Transverse colon (tissue), 4 donors: ENCODE measurements around the gene ST6GALNAC5. TPM values are rescaled to one million over a fixed set of nuclear protein-coding genes. Genes with fewer than 3 reads are reported as not detected.

Experiments
- DNase-seq: peaks from one replicate; pipeline ENCODE4 v3.0.0-alpha.2; 2019
- H3K27ac ChIP-seq, 4 donors: fragments of 200-600 bp; sonication (generic); 2 replicates each; pipeline ENCODE4 v1.5.1; 2016 to 2018; ENCODE audit warnings: inconsistent platforms in 4 of 4
- H3K27me3 ChIP-seq: fragments of 200-600 bp; sonication (generic); 2 replicates; pipeline ENCODE4 v1.5.1; 2017; ENCODE audit warnings: inconsistent platforms
- H3K36me3 ChIP-seq, 4 donors: fragments of 200-600 bp; sonication (generic); 2 replicates each; pipeline ENCODE4 v1.5.1; 2017 to 2019; ENCODE audit warnings: inconsistent platforms in 4 of 4
- H3K4me1 ChIP-seq, 4 donors: fragments of 200-600 bp; sonication (generic); 2 replicates each; pipeline ENCODE4 v1.5.1; 2017 to 2020; ENCODE audit warnings: inconsistent platforms in 4 of 4
- H3K4me3 ChIP-seq, 4 donors: fragments of 200-600 bp; sonication (generic); 1 replicate in 1 of 4; 2 replicates in 3 of 4; pipeline versions ENCODE4 v1.5.1 to v1.6.1; 2017 to 2019; ENCODE audit warnings: inconsistent platforms in 4 of 4
- H3K9me3 ChIP-seq, 2 donors: fragments of 200-600 bp; sonication (generic); 2 replicates each; pipeline ENCODE4 v1.5.1; 2017 to 2019; ENCODE audit warnings: inconsistent platforms in 2 of 2
- CTCF ChIP-seq, 5 experiments: fragments of 200-600 bp in 3 of 5; fragments of 450-650 bp in 2 of 5; sonication (generic) in 3 of 5; IDR thresholded peaks; 1 replicate in 2 of 5; 2 replicates in 3 of 5; pipeline ENCODE4 v1.5.1; 2016 to 2017; ENCODE audit warnings: antibody characterized with exemption in 5 of 5, inconsistent platforms in 3 of 5, mild to moderate bottlenecking in 2 of 5, moderate library complexity in 1 of 5
- EP300 ChIP-seq: sonication (generic); formaldehyde crosslinking; IDR thresholded peaks from one replicate; pipeline ENCODE4 v1.6.1; 2017; ENCODE audit warnings: antibody characterized with exemption, low read depth
- POLR2A ChIP-seq: fragments of 450-650 bp; IDR thresholded peaks from one replicate; pipeline ENCODE4 v1.6.1; 2016; ENCODE audit warnings: antibody characterized with exemption, mild to moderate bottlenecking, moderate library complexity
- POLR2AphosphoS5 ChIP-seq, 3 donors: sonication (generic); formaldehyde crosslinking; IDR thresholded peaks; one replicate each; pipeline ENCODE4 v1.6.1; 2016; ENCODE audit warnings: antibody characterized with exemption in 3 of 3
- WGBS, 2 donors: methylation state at CpG; one replicate each; pipeline ENCODE4 v1.1.5; 2018; ENCODE audit warnings: low coverage in 1 of 2; 5-methylcytosine and 5-hydroxymethylcytosine counted together
- in situ Hi-C, 4 donors: fragments of 200-750 bp; cut with MboI; loops; one replicate each; pipeline versions ENCODE4 v1.15.0 to v1.15.1; 2017; ENCODE audit warnings: low sequenced_read_pairs in 3 of 4, low pct_ligation_motif_present in 1 of 4, low pct_unique_long_range_greater_than_20kb in 1 of 4
- intact Hi-C: fragments of 100-400 bp; cut with DNase I; formaldehyde crosslinking; loops from one replicate; pipeline ENCODE4 v1.15.1; 2023; ENCODE audit warnings: low total_unique reads
- total RNA-seq, 4 donors: library from RNA; depleted of rRNA; stranded (reverse); fragments of >200 nt; gene quantifications; one replicate each; pipeline ENCODE4 v1.1.0, GENCODE V29; 2016

Gene ST6GALNAC5
- total RNA-seq, 4 donors from 2014 or later, result 0.80 to 12.3 (median 1.9) TPM

GRCh38 chr1:77057994-77058585 lies 190.8 kb downstream of the ST6GALNAC5 start:
- in situ Hi-C loops (no loop called here), intact Hi-C loops (no loop called here)
- no peak for TF ChIP-seq POLR2A
- Histone ChIP-seq H3K4me1 (no peaks in the 10 kb centered on the region), H3K36me3 (no peaks in the 10 kb centered on the region), H3K27ac (no peak overlapping the region), H3K27me3 (no peaks in the 10 kb centered on the region), H3K4me3 (no peak overlapping the region), H3K9me3 (no peaks in the 10 kb centered on the region)
- DNase-seq, result no peak
- WGBS, 2 donors, result 65 to 75% methylated on average over 4 to 7 of the region's 7 CpGs

GRCh38 chr1:77060000-77060399 lies 192.7 kb downstream of the ST6GALNAC5 start:
- H3K9me3 ChIP-seq, result no peaks in the 10 kb centered on the region
- WGBS, 2 donors, result 33 to 35% methylated on average over 4 to 5 of the region's 5 CpGs
- in situ Hi-C loops, result no loop called here

GRCh38 chr1:77061162-77061561 lies 193.9 kb downstream of the ST6GALNAC5 start:
- intact Hi-C loops (no loop called here), in situ Hi-C loops (no loop called here)
- WGBS, 2 donors, result 66 to 79% methylated on average over 3 of the region's 3 CpGs

More at GRCh38 chr1:77060000-77060399, 192.7 kb downstream of the ST6GALNAC5 start:
- H3K27ac ChIP-seq, result no peak overlapping the region
- no peaks in the 10 kb centered on the region for H3K27me3 ChIP-seq
- H3K4me1 ChIP-seq, result no peaks in the 10 kb centered on the region
- intact Hi-C loops, result no loop called here
- no peak overlapping the region for H3K4me3 ChIP-seq
- TF ChIP-seq EP300 (no peak), POLR2AphosphoS5 (IDR thresholded peaks at IDR 0.05) (no peak), CTCF (IDR thresholded peaks at IDR 0.05) (no peak), POLR2A (no peak)
- no peak for DNase-seq
- H3K36me3 ChIP-seq, result no peaks in the 10 kb centered on the region

GRCh38 chr1:77063118-77063517 lies 195.8 kb downstream of the ST6GALNAC5 start:
- Histone ChIP-seq H3K27me3 (no peaks in the 10 kb centered on the region), H3K36me3 (no peaks in the 10 kb centered on the region), H3K4me3 (no peak overlapping the region), H3K27ac (no peak overlapping the region), H3K9me3 (no peaks in the 10 kb centered on the region), H3K4me1 (no peaks in the 10 kb centered on the region)
- in situ Hi-C loops (no loop called here), intact Hi-C loops (no loop called here)
- TF ChIP-seq POLR2AphosphoS5 (IDR thresholded peaks at IDR 0.05), result no peak
- WGBS, 2 donors, result 57 to 58% methylated on average over 4 of the region's 4 CpGs
- no peak for DNase-seq

More at GRCh38 chr1:77061162-77061561, 193.9 kb downstream of the ST6GALNAC5 start:
- H3K4me3 ChIP-seq, result no peak overlapping the region
- no peaks in the 10 kb centered on the region for H3K9me3 ChIP-seq
- H3K27ac ChIP-seq, result no peak overlapping the region
- TF ChIP-seq EP300 (no peak), POLR2A (no peak), POLR2AphosphoS5 (IDR thresholded peaks at IDR 0.05) (no peak), CTCF (IDR thresholded peaks at IDR 0.05) (no peak)
- no peak for DNase-seq
- no peaks in the 10 kb centered on the region for H3K27me3 ChIP-seq
- no peaks in the 10 kb centered on the region for H3K36me3 ChIP-seq
- no peaks in the 10 kb centered on the region for H3K4me1 ChIP-seq

GRCh38 chr1:77064246-77064645 lies 197.0 kb downstream of the ST6GALNAC5 start:
- Histone ChIP-seq H3K27me3 (no peaks in the 10 kb centered on the region), H3K9me3 (no peaks in the 10 kb centered on the region), H3K27ac (no peak overlapping the region), H3K4me3 (no peak overlapping the region), H3K36me3 (no peaks in the 10 kb centered on the region), H3K4me1 (no peaks in the 10 kb centered on the region)
- DNase-seq, result no peak
- WGBS, 2 donors, result 65 to 78% methylated on average over 2 of the region's 2 CpGs
- in situ Hi-C loops (no loop called here), intact Hi-C loops (no loop called here)
- TF ChIP-seq POLR2A (no peak), EP300 (no peak), CTCF (IDR thresholded peaks at IDR 0.05) (no peak)
